ENCODE data around the gene COQ9.
"Not testable (repeated sequence)": the region's sequence is repeated elsewhere in the genome, so short reads cannot be mapped to it uniquely, and the experiment has no call there.

Gene COQ9

GRCh38 chr16:57447186-57447962 lies at the start of gene COQ9, which contains the start of gene CIAPIN1:
Gene COQ9, plus strand, starts transcription at chr16:57447479. Its CDS starts 27 bp downstream, at chr16:57447506.
Gene CIAPIN1, minus strand, starts transcription at chr16:57447385. Its CDS starts 6,457 bp downstream, at chr16:57440928.
- DNase-seq = peak; percentile 96

DNA sequence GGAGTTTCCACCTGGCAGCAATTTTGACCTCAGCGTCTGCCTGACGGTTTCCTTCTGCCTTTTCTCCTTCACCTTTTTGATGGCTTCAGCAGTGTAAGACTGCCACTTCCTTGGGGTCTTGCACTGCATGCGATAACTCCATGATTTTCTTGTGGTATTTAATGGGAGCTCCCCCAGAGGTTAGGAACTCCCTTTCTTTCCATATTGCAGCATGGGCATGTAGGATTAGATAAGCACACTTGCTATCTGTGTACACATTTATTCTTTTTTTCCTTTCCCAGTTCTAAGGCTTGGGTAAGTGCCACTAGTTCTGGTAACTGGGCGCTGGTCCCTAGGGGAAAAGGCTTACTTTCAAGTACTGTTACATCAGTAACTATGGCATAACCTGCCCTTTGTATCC lies 49.8 kb upstream of the COQ9 start:
- not testable (repeated sequence) for DNase-seq

GRCh38 chr16:57401943-57402640 lies 45.2 kb upstream of the COQ9 start:
- DNase-seq = no peak

- DNase-seq = no peak
Measured at GRCh38 chr16:57403965-57404817, 43.1 kb upstream of the COQ9 start, which contains the start of gene CCL17. Gene CCL17, plus strand, starts transcription at chr16:57404767. Its CDS starts 9,166 bp downstream, at chr16:57413933.

DNA sequence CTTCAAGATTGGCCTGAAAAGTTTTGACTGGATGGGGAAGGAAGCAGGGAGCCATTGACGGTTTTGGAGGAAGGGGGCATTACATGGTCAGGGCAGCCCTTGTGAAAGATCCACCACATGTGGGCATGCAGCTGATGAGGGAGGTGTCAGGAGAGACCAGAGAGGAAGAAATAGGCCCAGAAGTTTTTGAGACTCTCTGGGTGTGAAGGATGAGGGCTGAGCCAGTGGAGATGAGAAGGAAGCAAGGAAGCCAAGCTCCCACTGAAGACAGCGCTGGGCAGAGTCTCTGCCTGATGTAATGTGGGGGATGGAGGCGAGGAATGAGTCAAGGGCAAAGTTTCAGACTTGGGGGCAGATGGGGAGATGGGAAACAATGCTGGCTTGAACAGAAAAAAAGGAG lies 42.2 kb upstream of the COQ9 start:
- no peak for DNase-seq

- no peak for DNase-seq
Measured at GRCh38 chr16:57406881-57407280, 40.4 kb upstream of the COQ9 start.

GRCh38 chr16:57407521-57408353 lies 39.5 kb upstream of the COQ9 start:
- DNase-seq = no peak

DNA sequence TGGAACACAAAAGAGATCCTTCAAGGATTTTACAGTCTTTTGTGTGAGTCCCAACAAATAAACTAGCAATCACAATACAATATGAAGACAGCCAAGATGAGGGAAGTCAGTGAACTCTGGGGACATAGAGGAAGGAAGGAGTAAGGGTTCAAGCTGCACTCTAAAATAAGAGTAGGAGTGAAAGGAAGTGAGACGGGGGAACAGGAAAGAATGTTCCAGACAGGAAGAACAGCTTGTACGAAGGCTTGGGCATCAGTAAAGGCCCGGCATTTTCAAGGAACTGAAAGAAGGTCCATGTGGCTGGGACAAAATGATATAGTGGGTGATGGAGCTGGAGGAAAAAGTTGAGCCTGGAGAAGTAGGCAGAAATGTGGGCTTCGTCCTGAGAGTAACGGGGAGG lies 38.2 kb upstream of the COQ9 start:
- DNase-seq = no peak

GRCh38 chr16:57409870-57410587 lies 37.2 kb upstream of the COQ9 start:
- DNase-seq = no peak

- DNase-seq = no peak
Measured at GRCh38 chr16:57411362-57411976, 35.8 kb upstream of the COQ9 start.

GRCh38 chr16:57412584-57412983 lies 34.7 kb upstream of the COQ9 start:
- DNase-seq = no peak

- DNase-seq = no peak
Measured at GRCh38 chr16:57413301-57413730, 34.0 kb upstream of the COQ9 start.

DNA sequence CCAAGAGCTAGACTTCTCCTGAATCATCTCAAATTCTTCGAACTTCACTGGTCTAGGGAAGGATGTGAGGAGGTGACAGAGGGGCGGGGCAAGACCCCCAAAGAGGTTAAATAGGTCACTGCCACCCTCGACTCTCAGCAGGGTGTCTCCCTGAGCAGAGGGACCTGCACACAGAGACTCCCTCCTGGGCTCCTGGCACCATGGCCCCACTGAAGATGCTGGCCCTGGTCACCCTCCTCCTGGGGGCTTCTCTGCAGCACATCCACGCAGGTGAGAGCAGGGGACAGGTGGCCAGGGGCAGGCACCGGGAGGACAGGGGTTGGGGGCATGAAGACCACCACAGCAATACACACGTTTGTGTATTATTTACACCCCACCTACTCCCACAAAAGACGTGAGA lies 33.5 kb upstream of the COQ9 start:
- DNase-seq = no peak

- DNase-seq = no peak
Measured at GRCh38 chr16:57416084-57416483, 31.2 kb upstream of the COQ9 start.

GRCh38 chr16:57419506-57419905 lies 27.8 kb upstream of the COQ9 start:
- DNase-seq = no peak

DNA sequence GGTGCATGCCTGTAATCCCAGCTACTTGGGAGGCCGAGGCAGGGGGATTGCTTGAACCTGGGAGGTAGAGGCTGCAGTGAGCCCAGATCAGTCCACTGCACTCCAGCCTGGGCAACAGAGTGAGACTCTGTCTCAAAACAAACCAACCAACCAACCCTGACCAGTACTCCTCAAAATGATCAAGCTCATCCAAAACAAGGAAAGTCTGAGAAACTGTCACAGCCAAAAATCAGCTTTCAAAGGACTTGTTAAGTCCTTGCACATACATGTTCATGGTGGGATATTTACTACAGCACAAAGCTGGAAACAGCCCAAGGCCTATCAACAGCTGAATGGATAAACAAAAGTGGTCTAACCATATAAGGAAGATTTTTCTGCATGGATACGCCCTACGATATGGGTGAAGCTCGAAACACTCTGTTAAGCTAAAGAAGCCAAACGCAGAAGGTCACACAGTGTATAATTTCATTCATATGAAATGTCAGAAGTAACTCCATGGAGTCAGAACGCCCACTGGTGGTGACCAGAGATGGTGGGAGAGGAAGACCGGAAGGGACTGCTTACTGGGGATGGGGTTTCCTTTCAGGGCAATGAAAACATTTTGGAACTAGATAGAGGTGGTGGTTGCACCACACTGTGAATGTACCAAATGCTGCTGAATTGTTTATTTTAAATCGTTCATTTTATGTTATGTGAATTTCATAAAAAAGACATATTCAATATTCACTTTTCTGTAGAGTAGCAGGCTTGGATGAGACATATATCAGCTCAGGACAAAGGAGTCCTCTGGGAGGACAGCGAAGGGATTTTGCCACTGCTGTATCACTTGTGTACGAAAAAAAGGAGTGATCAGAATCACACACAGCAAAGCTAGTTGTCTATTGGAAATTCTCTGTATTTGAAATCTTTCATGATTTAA lies 25.0 kb upstream of the COQ9 start:
- DNase-seq = no peak

DNA sequence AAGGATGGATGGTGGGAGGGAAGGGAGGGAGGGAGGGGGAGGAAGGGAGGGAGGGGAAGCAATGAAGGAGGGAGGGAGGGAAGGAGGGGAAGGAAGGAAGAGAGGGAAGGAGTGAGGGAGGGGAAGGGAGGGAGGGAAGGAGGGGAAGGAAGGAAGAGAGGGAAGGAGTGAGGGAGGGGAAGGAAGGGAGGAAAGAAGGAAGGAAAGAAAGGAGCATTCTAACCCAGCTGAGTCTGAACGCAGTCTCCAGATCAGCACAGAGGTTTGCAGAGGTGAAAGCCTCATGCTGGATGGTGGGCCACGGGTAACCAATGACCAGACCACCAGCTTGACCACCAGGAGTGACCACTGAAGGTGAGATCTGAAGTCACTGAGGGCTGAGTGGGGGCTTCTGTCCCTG lies 24.1 kb upstream of the COQ9 start:
- no peak for DNase-seq

- DNase-seq = no peak
Measured at GRCh38 chr16:57424583-57424982, 22.7 kb upstream of the COQ9 start.

DNA sequence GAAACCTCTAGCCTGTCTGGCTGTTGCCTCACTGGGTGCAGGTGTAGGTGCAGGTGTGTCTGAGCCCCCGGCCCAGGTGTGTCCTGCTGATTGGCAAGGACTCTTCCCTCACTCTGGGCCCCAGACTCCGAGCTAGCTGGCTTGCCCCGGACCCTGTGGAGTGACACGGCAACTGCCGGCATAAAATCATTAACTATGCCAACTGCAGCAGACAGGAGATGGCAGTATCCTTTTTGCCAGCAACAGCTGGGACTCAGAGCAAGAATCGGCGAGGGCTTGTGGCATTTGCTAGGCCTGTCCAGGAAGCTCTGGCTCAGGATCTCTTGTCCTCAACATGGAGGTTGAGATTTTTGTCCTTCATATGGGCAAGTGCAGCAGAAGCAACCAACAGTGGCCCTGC lies 20.9 kb upstream of the COQ9 start:
- DNase-seq = no peak

DNA sequence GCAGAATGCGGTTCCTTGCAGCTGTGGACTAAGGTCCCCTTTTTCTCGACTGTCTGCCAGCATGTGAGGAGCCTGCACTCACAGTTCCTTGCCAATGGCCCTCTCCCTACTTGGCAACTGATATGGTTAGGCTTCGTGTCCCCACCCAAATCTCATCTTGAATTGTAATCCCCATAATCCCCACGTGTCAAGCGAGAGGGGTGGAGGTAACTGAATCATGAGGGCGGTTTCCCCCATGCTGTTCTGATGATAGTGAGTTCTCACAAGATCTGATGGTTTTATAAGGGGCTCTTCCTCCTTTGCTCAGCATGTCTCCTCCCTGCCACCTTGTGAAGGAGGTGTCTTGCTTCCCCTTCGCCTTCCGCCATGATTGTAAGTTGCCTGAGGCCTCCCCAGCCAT lies 20.0 kb upstream of the COQ9 start:
- DNase-seq = no peak
